Endothelial cell of umbilical vein (primary cell): ENCODE measurements around the gene PFKFB3. TPM values are rescaled to one million over a fixed set of nuclear protein-coding genes. Genes with fewer than 3 reads are reported as not detected.

Experiments
- BruUV-seq: library from RNA; stranded (reverse); fragments of 400-500 nt; replicated peaks from 2 replicates; lab custom pipeline; 2021; lab: Mats Ljungman, UMichigan
- CTCF ChIA-PET: fragments of 300-600, 350-600 bp; sonication (Branson Sonifier 250); formaldehyde crosslinking; loops from one replicate; lab custom pipeline; 2021; ENCODE audit warnings: antibody characterized with exemption, inconsistent platforms; lab: Charles Lee
- POLR2A ChIA-PET: fragments of 300-600, 350-600 bp; sonication (Branson Sonifier 250); formaldehyde crosslinking; loops from one replicate; lab custom pipeline; 2021; ENCODE audit warnings: antibody characterized with exemption, inconsistent platforms; lab: Charles Lee
- DNase-seq: peaks from one replicate; pipeline ENCODE4 v3.0.0-alpha.2; 2011; ENCODE audit warnings: low read depth, low spot score
- FAIRE-seq: peaks from 2 replicates; lab custom pipeline; 2011; peaks lifted over from hg19 to GRCh38; lab: Jason Lieb, UNC
- H2AFZ ChIP-seq: 2 replicates; pipeline ENCODE4 v1.6.0; 2012; ENCODE audit warnings: low read depth, low read length, control low read depth, inconsistent platforms
- H3K27ac ChIP-seq: 2 replicates; pipeline ENCODE4 v1.5.1; 2011; ENCODE audit warnings: low read depth, mild to moderate bottlenecking, control low read depth, low read length, moderate library complexity; ENCODE audit not compliant: insufficient read depth
- H3K27me3 ChIP-seq, 2 experiments: 2 replicates each; pipeline versions ENCODE4 v1.6.0 to v1.6.1; 2011; ENCODE audit warnings: low read length in 2 of 2, mixed read lengths in 1 of 2; ENCODE audit not compliant: control insufficient read depth in 2 of 2, insufficient read depth in 2 of 2
- H3K36me3 ChIP-seq, 2 experiments: 2 replicates in 1 of 2; 3 replicates in 1 of 2; pipeline ENCODE4 v1.5.1; 2011; ENCODE audit warnings: low read length in 2 of 2, mild to moderate bottlenecking in 1 of 2, moderate library complexity in 1 of 2; ENCODE audit not compliant: control insufficient read depth in 2 of 2, insufficient read depth in 2 of 2; ENCODE audit errors: extremely low read depth in 1 of 2
- H3K4me1 ChIP-seq: 3 replicates; pipeline ENCODE4 v1.5.1; 2011; ENCODE audit warnings: mild to moderate bottlenecking, low read length; ENCODE audit not compliant: control insufficient read depth, insufficient read depth; ENCODE audit errors: extremely low read depth
- H3K4me2 ChIP-seq: 2 replicates; pipeline ENCODE4 v1.6.1; 2011; ENCODE audit warnings: low read length, control low read depth, mixed read lengths; ENCODE audit not compliant: insufficient read depth
- H3K4me3 ChIP-seq, 3 experiments: fragments of 200-600 bp in 1 of 3; sonication (generic), shearing (Covaris generic) in 1 of 3; replicated peaks in 1 of 3; 2 replicates each; pipeline ENCODE4 v1.5.1; 2011 to 2016; ENCODE audit warnings: control low read depth in 3 of 3, low read length in 3 of 3, mild to moderate bottlenecking in 2 of 3, inconsistent platforms in 1 of 3, low read depth in 1 of 3, moderate library complexity in 1 of 3; ENCODE audit not compliant: insufficient read depth in 1 of 3
- H3K79me2 ChIP-seq: 2 replicates; pipeline ENCODE4 v1.6.0; 2012; ENCODE audit warnings: low read length, inconsistent platforms; ENCODE audit not compliant: control insufficient read depth, insufficient read depth
- H3K9ac ChIP-seq: replicated peaks from 2 replicates; pipeline ENCODE3; 2011; ENCODE audit warnings: low read length, control low read depth; ENCODE audit not compliant: insufficient read depth; ENCODE audit errors: extremely low read depth
- H3K9me1 ChIP-seq: replicated peaks from 3 replicates; pipeline ENCODE4 v1.6.0; 2011; ENCODE audit warnings: mild to moderate bottlenecking, low read length; ENCODE audit not compliant: control insufficient read depth, insufficient read depth; ENCODE audit errors: extremely low read depth
- H3K9me3 ChIP-seq: replicated peaks from 2 replicates; pipeline ENCODE4 v1.5.1; 2012; ENCODE audit warnings: low read length, inconsistent platforms; ENCODE audit not compliant: control insufficient read depth, insufficient read depth
- H4K20me1 ChIP-seq: replicated peaks from 2 replicates; pipeline ENCODE3; 2011; ENCODE audit warnings: mild to moderate bottlenecking, low read length; ENCODE audit not compliant: control insufficient read depth, insufficient read depth; ENCODE audit errors: extremely low read depth
- EZH2 ChIP-seq: IDR thresholded peaks from 2 replicates; pipeline ENCODE4 v1.6.1; 2012; ENCODE audit warnings: borderline replicate concordance, low read depth, mild to moderate bottlenecking, moderate library complexity, low read length, inconsistent platforms; ENCODE audit not compliant: severe bottlenecking
- FOS ChIP-seq: IDR thresholded peaks from 2 replicates; pipeline ENCODE4 v1.6.1; 2011; ENCODE audit warnings: mild to moderate bottlenecking, low read length, moderate library complexity, borderline replicate concordance; ENCODE audit not compliant: insufficient read depth
- GATA2 ChIP-seq: IDR thresholded peaks from 2 replicates; pipeline ENCODE4 v1.7.0; 2011; ENCODE audit warnings: low read depth, mild to moderate bottlenecking, moderate library complexity, mixed read lengths, low read length; ENCODE audit not compliant: insufficient read length, insufficient read depth
- JUN ChIP-seq: IDR thresholded peaks from 2 replicates; pipeline ENCODE4 v1.6.1; 2011; ENCODE audit warnings: borderline replicate concordance, low read depth; ENCODE audit not compliant: insufficient read length, insufficient read depth
- MYC ChIP-seq: IDR thresholded peaks from one replicate; pipeline ENCODE4 v1.6.1; 2011; ENCODE audit warnings: mild to moderate bottlenecking, low read depth, low read length
- POLR2A ChIP-seq: IDR thresholded peaks from 2 replicates; pipeline ENCODE4 v1.6.1; 2012; ENCODE audit warnings: low read depth, mild to moderate bottlenecking, control low read depth, low read length
- POLR2AphosphoS5 ChIP-seq: IDR thresholded peaks from 2 replicates; pipeline ENCODE4 v1.6.1; 2012; ENCODE audit warnings: low read depth, mild to moderate bottlenecking, control low read depth, low read length, moderate library complexity; ENCODE audit not compliant: insufficient read depth
- dilution Hi-C: fragments of 300-500 bp; cut with MboI; formaldehyde crosslinking; loops from one replicate; pipeline ENCODE4 v1.15.0; 2019; ENCODE audit warnings: low sequenced_read_pairs; ENCODE audit not compliant: extremely low pct_ligation_motif_present
- intact Hi-C: fragments of 100-400 bp; cut with micrococcal nuclease; formaldehyde crosslinking; loops from one replicate; pipeline ENCODE4 v1.10.0; 2022
- polyA plus RNA-seq, 4 experiments: library from polyadenylated mRNA; depleted of rRNA in 3 of 4; stranded (reverse) in 3 of 4; unstranded in 1 of 4; fragments of >200 nt; gene quantifications; 2 replicates each; pipeline versions ENCODE4 v1.2.1 to v1.2.3, GENCODE V29; 2011 to 2012; ENCODE audit warnings: missing spikeins in 1 of 4
- total RNA-seq: library from RNA; stranded (reverse); gene quantifications from 2 replicates; pipeline ENCODE4 v1.2.3, GENCODE V29; 2021
- TF ChIP-seq, protein P1 (sequence below), 2 donors: IDR thresholded peaks; 1 replicate in 1 of 2; 2 replicates in 1 of 2; pipeline ENCODE4 v1.5.1; 2011; ENCODE audit warnings: low read length in 2 of 2, mild to moderate bottlenecking in 2 of 2, moderate library complexity in 2 of 2, control low read depth in 1 of 2, inconsistent platforms in 1 of 2, low read depth in 1 of 2; ENCODE audit not compliant: insufficient read depth in 1 of 2; ENCODE audit errors: extremely low read depth in 1 of 2
- TF ChIP-seq, protein P2 (sequence below): IDR thresholded peaks from 2 replicates; pipeline ENCODE4 v1.6.1; 2011; ENCODE audit not compliant: insufficient read depth, insufficient read length

The PFKFB3 gene
- total and polyA plus RNA-seq, 2 donors (not counting 3 experiments of a cell fraction or from before 2014, with no cell fraction given) = 15.8 to 33.7 TPM

DNA sequence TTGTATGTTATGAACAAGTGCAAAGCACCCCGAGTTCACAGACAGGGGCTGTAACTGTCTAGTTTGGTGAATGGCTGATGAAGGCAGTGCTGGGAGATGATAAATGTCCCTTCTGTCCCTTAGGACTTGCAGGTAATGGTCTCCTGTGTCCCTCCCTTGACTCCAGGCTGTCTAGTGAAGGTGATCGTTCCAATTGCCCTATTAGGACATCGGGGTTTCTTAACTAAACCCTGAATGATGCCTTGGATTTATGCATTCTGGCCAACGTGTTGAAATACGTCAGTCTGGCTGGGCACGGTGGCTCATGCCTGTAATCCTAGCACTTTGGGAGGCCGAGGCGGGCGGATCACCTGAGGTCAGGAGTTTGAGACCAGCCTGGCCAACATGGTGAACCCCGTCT lies 69.4 kb downstream of the PFKFB3 start:
- CTCF ChIA-PET = no interaction called here
- dilution Hi-C loops (no loop called here), intact Hi-C loops (no loop called here)
- DNase-seq (no peak), FAIRE-seq (no peak)
- BruUV-seq = no TSS peak
- no peak for TF ChIP-seq POLR2AphosphoS5
- no peak for TF ChIP-seq EZH2
- TF ChIP-seq JUN = no peak
- TF ChIP-seq, protein P1, sequence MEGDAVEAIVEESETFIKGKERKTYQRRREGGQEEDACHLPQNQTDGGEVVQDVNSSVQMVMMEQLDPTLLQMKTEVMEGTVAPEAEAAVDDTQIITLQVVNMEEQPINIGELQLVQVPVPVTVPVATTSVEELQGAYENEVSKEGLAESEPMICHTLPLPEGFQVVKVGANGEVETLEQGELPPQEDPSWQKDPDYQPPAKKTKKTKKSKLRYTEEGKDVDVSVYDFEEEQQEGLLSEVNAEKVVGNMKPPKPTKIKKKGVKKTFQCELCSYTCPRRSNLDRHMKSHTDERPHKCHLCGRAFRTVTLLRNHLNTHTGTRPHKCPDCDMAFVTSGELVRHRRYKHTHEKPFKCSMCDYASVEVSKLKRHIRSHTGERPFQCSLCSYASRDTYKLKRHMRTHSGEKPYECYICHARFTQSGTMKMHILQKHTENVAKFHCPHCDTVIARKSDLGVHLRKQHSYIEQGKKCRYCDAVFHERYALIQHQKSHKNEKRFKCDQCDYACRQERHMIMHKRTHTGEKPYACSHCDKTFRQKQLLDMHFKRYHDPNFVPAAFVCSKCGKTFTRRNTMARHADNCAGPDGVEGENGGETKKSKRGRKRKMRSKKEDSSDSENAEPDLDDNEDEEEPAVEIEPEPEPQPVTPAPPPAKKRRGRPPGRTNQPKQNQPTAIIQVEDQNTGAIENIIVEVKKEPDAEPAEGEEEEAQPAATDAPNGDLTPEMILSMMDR (IDR thresholded peaks at IDR 0.05; ENCODE audit: extremely low read depth in 1 of 2, insufficient read depth in 1 of 2, low read depth in 1 of 2, low read length in 2 of 2) = no peak
- TF ChIP-seq POLR2A = no peak
- no peak for TF ChIP-seq FOS
- no peak for TF ChIP-seq MYC
- no peak for TF ChIP-seq GATA2
- TF ChIP-seq, protein P2, sequence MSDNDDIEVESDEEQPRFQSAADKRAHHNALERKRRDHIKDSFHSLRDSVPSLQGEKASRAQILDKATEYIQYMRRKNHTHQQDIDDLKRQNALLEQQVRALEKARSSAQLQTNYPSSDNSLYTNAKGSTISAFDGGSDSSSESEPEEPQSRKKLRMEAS = no peak
- H3K9me3 ChIP-seq = no peaks in the 10 kb centered on the region
- no peak overlapping the region for H3K4me3 ChIP-seq
- H3K27me3 ChIP-seq = no peaks in the 10 kb centered on the region
- no peaks in the 10 kb centered on the region for H3K36me3 ChIP-seq
- H4K20me1 ChIP-seq = no peaks in the 10 kb centered on the region
- H3K79me2 ChIP-seq = no peaks in the 10 kb centered on the region
- H3K27ac ChIP-seq = no peak overlapping the region
- no peak overlapping the region for H3K4me2 ChIP-seq
- peaks cover 12% of the 10 kb centered on the region for H3K4me1 ChIP-seq
- H2AFZ ChIP-seq = no peak overlapping the region
- H3K9me1 ChIP-seq = no peaks in the 10 kb centered on the region
- POLR2A ChIA-PET = no interaction called here
- H3K9ac ChIP-seq = no peak overlapping the region
